K562 (cell line): ENCODE data around the gene TRIO.

Experiments used
- JUN ChIP-seq, 2 experiments: sonication (generic) in 1 of 2; formaldehyde crosslinking in 1 of 2; IDR thresholded peaks; 2 replicates each; pipeline versions ENCODE4 v1.6.1 to v1.8.0; 2012 to 2022; ENCODE audit warnings: borderline replicate concordance in 2 of 2, mild to moderate bottlenecking in 2 of 2, improper control_type of control experiment in 1 of 2, low read depth in 1 of 2, low read length in 1 of 2, missing genetic modification reagents in 1 of 2
- NFIX ChIP-seq: fragments of 250-450 bp; sonication (Bioruptor Pico); IDR thresholded peaks from 2 replicates; pipeline ENCODE4 v1.4.0; 2020; ENCODE audit warnings: low read depth, mild to moderate bottlenecking, moderate library complexity
- POLR2A ChIP-seq: fragments of 450-650 bp; conservative IDR thresholded peaks from 2 replicates; pipeline ENCODE4 v1.6.1; 2016
- TF ChIP-seq, protein P1 (sequence below), 2 experiments: fragments of 450-650 bp; formaldehyde crosslinking in 1 of 2; IDR thresholded peaks; 2 replicates each; pipeline versions ENCODE4 v1.4.0 to v1.6.1; 2014 to 2020; ENCODE audit warnings: mild to moderate bottlenecking in 2 of 2, borderline replicate concordance in 1 of 2, low read depth in 1 of 2

GRCh38 chr5:14210729-14211128 is 67.6 kb downstream of the TRIO start:
- TF ChIP-seq, protein P1, sequence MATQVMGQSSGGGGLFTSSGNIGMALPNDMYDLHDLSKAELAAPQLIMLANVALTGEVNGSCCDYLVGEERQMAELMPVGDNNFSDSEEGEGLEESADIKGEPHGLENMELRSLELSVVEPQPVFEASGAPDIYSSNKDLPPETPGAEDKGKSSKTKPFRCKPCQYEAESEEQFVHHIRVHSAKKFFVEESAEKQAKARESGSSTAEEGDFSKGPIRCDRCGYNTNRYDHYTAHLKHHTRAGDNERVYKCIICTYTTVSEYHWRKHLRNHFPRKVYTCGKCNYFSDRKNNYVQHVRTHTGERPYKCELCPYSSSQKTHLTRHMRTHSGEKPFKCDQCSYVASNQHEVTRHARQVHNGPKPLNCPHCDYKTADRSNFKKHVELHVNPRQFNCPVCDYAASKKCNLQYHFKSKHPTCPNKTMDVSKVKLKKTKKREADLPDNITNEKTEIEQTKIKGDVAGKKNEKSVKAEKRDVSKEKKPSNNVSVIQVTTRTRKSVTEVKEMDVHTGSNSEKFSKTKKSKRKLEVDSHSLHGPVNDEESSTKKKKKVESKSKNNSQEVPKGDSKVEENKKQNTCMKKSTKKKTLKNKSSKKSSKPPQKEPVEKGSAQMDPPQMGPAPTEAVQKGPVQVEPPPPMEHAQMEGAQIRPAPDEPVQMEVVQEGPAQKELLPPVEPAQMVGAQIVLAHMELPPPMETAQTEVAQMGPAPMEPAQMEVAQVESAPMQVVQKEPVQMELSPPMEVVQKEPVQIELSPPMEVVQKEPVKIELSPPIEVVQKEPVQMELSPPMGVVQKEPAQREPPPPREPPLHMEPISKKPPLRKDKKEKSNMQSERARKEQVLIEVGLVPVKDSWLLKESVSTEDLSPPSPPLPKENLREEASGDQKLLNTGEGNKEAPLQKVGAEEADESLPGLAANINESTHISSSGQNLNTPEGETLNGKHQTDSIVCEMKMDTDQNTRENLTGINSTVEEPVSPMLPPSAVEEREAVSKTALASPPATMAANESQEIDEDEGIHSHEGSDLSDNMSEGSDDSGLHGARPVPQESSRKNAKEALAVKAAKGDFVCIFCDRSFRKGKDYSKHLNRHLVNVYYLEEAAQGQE (IDR thresholded peaks at IDR 0.05; ENCODE audit: borderline replicate concordance), result no peak
- TF ChIP-seq, protein P1 (CRISPR knock-in tag; IDR thresholded peaks at IDR 0.05; ENCODE audit: low read depth), result no peak
- TF ChIP-seq JUN (IDR thresholded peaks at IDR 0.05; ENCODE audit: borderline replicate concordance, low read depth, low read length) (no peak), JUN (CRISPR knock-in tag; IDR thresholded peaks at IDR 0.05; ENCODE audit: borderline replicate concordance) (no peak), POLR2A (no peak), NFIX (no peak)
